Nucleus accumbens (tissue), 56 donors: ENCODE results near the gene MAGEA10.

Source experiments
- DNase-seq, 56 donors: peaks; one replicate each; lab custom pipeline; 2025; lab: John Stamatoyannopoulos, UW

The MAGEA10 gene

DNA sequence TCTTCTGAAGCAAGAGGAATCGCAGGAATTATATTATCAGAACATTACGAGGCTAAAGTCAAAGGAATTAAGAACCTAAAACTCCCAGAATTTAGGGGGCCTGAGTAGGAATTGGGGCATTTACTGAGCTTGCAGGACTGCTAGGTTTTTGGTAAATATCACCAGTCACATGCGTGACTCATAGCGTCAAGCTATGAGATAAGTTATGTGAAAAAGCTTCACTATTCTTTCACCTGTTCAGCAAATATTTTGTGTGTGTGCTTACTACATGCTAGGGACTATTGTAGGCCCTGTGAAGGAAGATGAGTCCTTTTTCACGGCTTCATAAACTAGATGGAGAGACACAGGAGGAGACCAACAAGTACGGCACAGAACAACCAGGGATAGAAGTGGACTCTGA lies 52.2 kb downstream of the MAGEA10 start:
- no peak for DNase-seq
